CD4-positive, alpha-beta T cell (primary cell): Measurements from ENCODE around the gene PAX3. TPM values are rescaled to one million over a fixed set of nuclear protein-coding genes. Genes with fewer than 3 reads are reported as not detected.

Experiments used
- ATAC-seq: fragments of 200-7000 bp; cut with Tn5 transposase; one replicate; pipeline ENCODE4 v1.10.0; 2022; ENCODE audit warnings: mild to moderate bottlenecking; ENCODE audit not compliant: poor library complexity
- CTCF ChIA-PET: fragments of 350-600 bp; sonication (Branson Sonifier 250); formaldehyde crosslinking; loops from one replicate; lab custom pipeline; 2021; ENCODE audit warnings: antibody characterized with exemption, inconsistent platforms; lab: Charles Lee
- POLR2A ChIA-PET: fragments of 350-600 bp; sonication (Branson Sonifier 250); formaldehyde crosslinking; loops from one replicate; lab custom pipeline; 2021; ENCODE audit warnings: antibody characterized with exemption, inconsistent platforms; lab: Charles Lee
- DNase-seq, 14 experiments: peaks; one replicate each; pipeline ENCODE4 v3.0.0-alpha.2; 2013 to 2020; ENCODE audit warnings: mixed read lengths in 2 of 14
- H3K27ac ChIP-seq, 2 donors: one replicate each; pipeline versions ENCODE4 v1.5.1 to v1.7.0; 2013; ENCODE audit warnings: low read length in 2 of 2, low read depth in 1 of 2, mild to moderate bottlenecking in 1 of 2
- H3K27me3 ChIP-seq, 2 experiments: 1 replicate in 1 of 2; 2 replicates in 1 of 2; pipeline versions ENCODE4 v1.6.1 to v1.7.0; 2013; ENCODE audit warnings: low read length in 2 of 2, control low read depth in 1 of 2, mild to moderate bottlenecking in 1 of 2, moderate library complexity in 1 of 2; ENCODE audit not compliant: insufficient read depth in 2 of 2, control insufficient read depth in 1 of 2
- H3K36me3 ChIP-seq: one replicate; pipeline ENCODE4 v1.6.1; 2013; ENCODE audit warnings: low read length, control low read depth; ENCODE audit not compliant: insufficient read depth
- H3K4me1 ChIP-seq: one replicate; pipeline ENCODE4 v1.6.1; 2013; ENCODE audit warnings: low read length, control low read depth; ENCODE audit not compliant: insufficient read depth
- H3K4me3 ChIP-seq: one replicate; pipeline ENCODE4 v1.5.1; 2013; ENCODE audit warnings: mild to moderate bottlenecking, low read length, moderate library complexity
- H3K9me3 ChIP-seq, 2 experiments: 1 replicate in 1 of 2; 2 replicates in 1 of 2; pipeline versions ENCODE4 v1.6.1 to v1.7.0; 2013; ENCODE audit warnings: low read length in 2 of 2, mild to moderate bottlenecking in 2 of 2, control low read depth in 1 of 2, moderate library complexity in 1 of 2; ENCODE audit not compliant: control insufficient read depth in 1 of 2, insufficient read depth in 1 of 2
- H3K27ac Mint-ChIP-seq: one replicate; pipeline ENCODE4 v1.8.0; 2020; ENCODE audit warnings: mixed read lengths
- H3K27me3 Mint-ChIP-seq: one replicate; pipeline ENCODE4 v1.8.0; 2021; ENCODE audit warnings: mixed read lengths
- H3K36me3 Mint-ChIP-seq: one replicate; pipeline ENCODE4 v1.8.0; 2021; ENCODE audit warnings: low read depth, mixed read lengths
- H3K4me1 Mint-ChIP-seq: one replicate; pipeline ENCODE4 v1.8.0; 2021; ENCODE audit warnings: low read depth, mixed read lengths
- H3K4me3 Mint-ChIP-seq: one replicate; pipeline ENCODE4 v1.8.0; 2020; ENCODE audit warnings: mild to moderate bottlenecking, mixed read lengths
- H3K9me3 Mint-ChIP-seq: one replicate; pipeline ENCODE4 v1.8.0; 2020; ENCODE audit warnings: mixed read lengths
- CTCF ChIP-seq: fragments of 200-600 bp; IDR thresholded peaks from one replicate; pipeline ENCODE4 v1.8.0; 2022; ENCODE audit warnings: antibody characterized with exemption, mild to moderate bottlenecking
- intact Hi-C, 2 experiments: fragments of 100-400 bp; cut with DNase I in 1 of 2; cut with micrococcal nuclease in 1 of 2; formaldehyde crosslinking; loops; one replicate each; pipeline versions ENCODE4 v1.15.1 to v1.9.0; 2023 to 2025; cut with DNase I, micrococcal nuclease
- total RNA-seq, 174 experiments: library from RNA in 2 of 174; stranded (reverse) in 2 of 174; gene quantifications; one replicate each; pipeline ENCODE4 v1.2.3 and lab custom pipeline; 2021 to 2026

Gene PAX3
- total RNA-seq, 2 experiments from 2014 or later = not detected

GRCh38 chr2:222310747-222311318, 12.0 kb upstream of the PAX3 start:
- no peak overlapping the region for H3K4me3 ChIP-seq
- Mint-ChIP-seq H3K4me3 (no peak overlapping the region), H3K27ac (no peak overlapping the region), H3K27me3 (peaks cover 100% of the 10 kb centered on the region), H3K9me3 (no peaks in the 10 kb centered on the region), H3K36me3 (no peaks in the 10 kb centered on the region), H3K4me1 (peaks cover 5% of the 10 kb centered on the region)
- peaks cover 0 to 46% of the 10 kb centered on the region in 2 experiments for H3K9me3 ChIP-seq
- peaks cover 36% of the 10 kb centered on the region for H3K4me1 ChIP-seq
- ChIA-PET POLR2A (no interaction called here), CTCF (no interaction called here)
- H3K27me3 ChIP-seq = peaks cover 87 to 98% of the 10 kb centered on the region in 2 experiments
- H3K27ac ChIP-seq = no peak overlapping the region
- no peak for ATAC-seq
- intact Hi-C loops = loop anchor here in 1 of 2 experiments (10.0 kb wide), 1 partner anchor 114 kb away; the partner anchor contains the start of gene SGPP2
- TF ChIP-seq CTCF = no peak
- no peak for DNase-seq
- H3K36me3 ChIP-seq = no peaks in the 10 kb centered on the region

DNA sequence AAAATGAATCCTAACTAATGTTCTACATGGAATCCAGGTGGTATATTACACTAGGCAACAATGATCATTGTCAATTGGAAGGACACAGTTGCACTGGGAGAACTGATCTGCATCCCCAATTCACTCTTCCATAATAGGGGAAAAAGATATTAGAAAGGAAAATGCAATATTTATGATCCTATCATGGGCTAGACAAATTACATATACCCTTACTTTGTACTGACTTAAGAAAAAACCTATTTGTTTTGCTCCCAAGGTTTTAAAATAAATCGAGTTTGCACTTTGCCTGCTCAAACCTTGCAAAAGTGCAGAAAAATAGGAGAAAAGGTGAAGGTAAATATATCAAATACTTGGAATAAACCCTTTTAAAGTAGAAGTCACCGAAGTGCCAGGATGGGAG, 11.0 kb upstream of the PAX3 start:
- POLR2A ChIA-PET = no interaction called here

GRCh38 chr2:222309361-222309760, 10.6 kb upstream of the PAX3 start:
- no peaks in the 10 kb centered on the region for H3K36me3 Mint-ChIP-seq
- ChIA-PET CTCF (no interaction called here), POLR2A (no interaction called here)
- ATAC-seq (no peak), DNase-seq (no peak)
- intact Hi-C loops = no loop called here
- no peak for TF ChIP-seq CTCF
- Histone ChIP-seq H3K4me1 (peaks cover 50% of the 10 kb centered on the region), H3K36me3 (no peaks in the 10 kb centered on the region), H3K9me3 (peaks cover 0 to 59% of the 10 kb centered on the region in 2 experiments), H3K4me3 (no peak overlapping the region), H3K27me3 (peaks cover 90 to 100% of the 10 kb centered on the region in 2 experiments), H3K27ac (no peak overlapping the region)
- H3K4me3 Mint-ChIP-seq = no peak overlapping the region
- H3K9me3 Mint-ChIP-seq = no peaks in the 10 kb centered on the region
- H3K27me3 Mint-ChIP-seq = peaks cover 100% of the 10 kb centered on the region
- H3K27ac Mint-ChIP-seq = no peak overlapping the region
- H3K4me1 Mint-ChIP-seq = peaks cover 18% of the 10 kb centered on the region

More for the DNA sequence above, 11.0 kb upstream of the PAX3 start:
- intact Hi-C loops = loop anchor here in 1 of 2 experiments (10.0 kb wide), 1 partner anchor 115 kb away; the partner anchor contains the start of gene SGPP2
- Histone ChIP-seq H3K4me1 (peaks cover 46% of the 10 kb centered on the region), H3K27me3 (peaks cover 87 to 100% of the 10 kb centered on the region in 2 experiments), H3K9me3 (peaks cover 0 to 56% of the 10 kb centered on the region in 2 experiments), H3K4me3 (no peak overlapping the region), H3K27ac (no peak overlapping the region), H3K36me3 (no peaks in the 10 kb centered on the region)
- H3K36me3 Mint-ChIP-seq = no peaks in the 10 kb centered on the region
- H3K9me3 Mint-ChIP-seq = no peaks in the 10 kb centered on the region
- no peak for TF ChIP-seq CTCF
- no peak for ATAC-seq
- peaks cover 100% of the 10 kb centered on the region for H3K27me3 Mint-ChIP-seq
- CTCF ChIA-PET = no interaction called here
- DNase-seq = no peak
- no peak overlapping the region for H3K4me3 Mint-ChIP-seq
- no peak overlapping the region for H3K27ac Mint-ChIP-seq
- H3K4me1 Mint-ChIP-seq = peaks cover 14% of the 10 kb centered on the region
